KOPT-K1 (cell line): ENCODE data around the gene FLACC1.
"Not testable (repeated sequence)": the region's sequence is repeated elsewhere in the genome, so short reads cannot be mapped to it uniquely, and the experiment has no call there.

ENCODE experiments used
- H3K27ac ChIP-seq: fragments of 200-600 bp; sonication (generic); 2 replicates; pipeline ENCODE4 v1.5.1; 2016; ENCODE audit warnings: antibody characterized with exemption, mild to moderate bottlenecking, low read depth, low read length; ENCODE audit not compliant: poor library complexity, severe bottlenecking
- H3K36me3 ChIP-seq: fragments of 200-600 bp; sonication (generic); 2 replicates; pipeline ENCODE4 v1.5.1; 2017; ENCODE audit warnings: antibody characterized with exemption, mild to moderate bottlenecking, low read length, moderate library complexity; ENCODE audit not compliant: insufficient read depth
- H3K9me3 ChIP-seq: fragments of 200-600 bp; sonication (generic); 2 replicates; pipeline ENCODE4 v1.5.1; 2017; ENCODE audit warnings: antibody characterized with exemption, low read length, mild to moderate bottlenecking; ENCODE audit not compliant: insufficient read depth, poor library complexity, severe bottlenecking

Gene FLACC1, protein sequence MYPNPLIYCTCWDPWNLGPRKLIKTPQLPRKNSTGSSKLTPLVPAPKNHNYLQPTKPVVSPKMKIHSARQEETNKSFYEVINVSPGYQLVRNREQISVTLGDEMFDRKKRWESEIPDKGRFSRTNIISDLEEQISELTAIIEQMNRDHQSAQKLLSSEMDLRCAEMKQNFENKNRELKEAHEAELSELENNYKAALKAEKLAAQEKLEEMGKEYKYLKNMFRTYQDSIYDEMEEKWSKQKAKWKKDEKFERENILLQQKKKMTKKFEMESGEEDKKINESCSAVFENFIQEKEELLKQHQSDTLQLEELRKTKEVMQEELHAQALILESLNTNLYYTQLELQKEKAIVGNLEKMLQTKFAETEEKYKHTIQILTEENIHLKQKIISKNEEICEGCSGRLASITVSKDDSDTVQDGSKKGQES

DNA sequence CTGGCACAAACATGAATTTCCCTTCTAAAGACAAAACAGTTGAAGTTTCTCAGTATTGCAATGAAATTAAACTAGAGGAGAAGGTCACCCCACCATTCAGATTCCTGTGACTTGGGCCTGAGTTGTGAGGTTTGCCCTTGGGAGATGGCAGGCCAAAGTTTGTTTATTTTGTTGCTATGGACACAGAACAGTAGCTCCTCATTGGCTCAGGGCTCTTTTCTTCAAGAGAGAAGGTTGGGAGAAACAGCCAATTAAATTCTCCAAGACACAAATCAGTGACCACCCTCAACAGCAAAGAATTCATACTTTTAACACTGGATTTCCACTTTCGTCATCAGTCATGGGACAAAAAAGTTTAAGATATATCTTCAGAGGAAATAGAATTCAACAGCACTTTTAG, at the start of gene FLACC1:
Gene FLACC1, minus strand, starts transcription at position 125 of the 400 bp plus-strand sequence. CDS start 5,941 bp downstream, outside the sequence.
- no peaks in the 10 kb centered on the region for H3K9me3 ChIP-seq
- H3K36me3 ChIP-seq: no peaks in the 10 kb centered on the region
- no peak within 1 kb of the TSS for H3K27ac ChIP-seq

DNA sequence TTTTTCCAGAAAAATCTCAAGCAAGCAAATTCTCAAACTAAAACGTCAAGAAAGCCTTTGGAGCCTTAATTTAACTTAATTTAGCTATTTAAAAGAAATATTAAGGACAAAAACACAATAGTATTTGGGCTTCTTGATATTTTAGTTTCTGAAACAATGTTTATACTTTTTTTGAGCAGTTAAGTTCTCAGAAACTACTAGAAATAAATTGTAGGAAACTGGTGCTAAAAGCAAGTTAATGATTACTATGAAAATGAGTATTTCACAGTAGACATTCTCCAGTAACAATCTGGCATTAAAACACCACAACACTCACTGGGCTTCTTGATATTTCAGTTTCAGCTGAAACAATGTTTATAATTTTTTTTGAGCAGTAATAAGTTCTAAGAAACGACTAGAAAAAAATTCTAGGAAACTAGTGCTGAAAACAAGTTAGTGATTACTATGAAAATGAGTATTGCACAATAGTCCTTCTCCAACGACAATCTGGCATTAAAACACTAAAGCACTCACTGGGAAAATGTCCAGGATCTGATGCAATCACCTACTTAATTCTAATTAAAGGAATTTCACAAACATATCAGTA, 49.0 kb upstream of the FLACC1 start:
- Histone ChIP-seq H3K36me3 (no peaks in the 10 kb centered on the region), H3K9me3 (no peaks in the 10 kb centered on the region), H3K27ac (no peak overlapping the region)

DNA sequence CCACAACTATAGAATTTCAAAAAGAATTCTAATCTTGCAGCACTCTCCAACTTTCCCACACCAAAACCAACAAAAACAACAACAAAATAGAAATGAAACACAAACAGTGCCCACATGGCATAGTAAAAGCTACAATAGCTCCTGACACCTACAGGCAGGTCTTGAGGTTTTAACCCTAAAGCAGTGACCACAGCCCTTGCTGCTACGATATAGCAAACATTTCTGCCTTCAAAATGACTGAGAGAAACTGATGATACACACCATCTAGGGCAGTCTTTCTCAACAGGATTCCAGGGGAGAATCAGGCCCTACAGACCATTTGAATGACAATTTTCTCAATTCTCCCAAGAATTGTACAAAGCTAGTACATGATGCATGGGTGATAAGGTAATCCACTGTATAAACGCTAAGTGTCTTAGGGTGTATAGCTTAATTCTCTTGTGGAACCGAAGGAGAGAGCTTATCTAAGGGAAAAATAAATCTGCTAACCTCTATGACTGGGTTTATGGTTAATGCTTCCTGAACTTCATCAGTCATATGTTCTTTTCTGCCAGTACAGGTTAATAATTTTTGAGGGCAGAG, 47.6 kb upstream of the FLACC1 start:
- Histone ChIP-seq H3K36me3 (no peaks in the 10 kb centered on the region), H3K27ac (no peak overlapping the region), H3K9me3 (no peaks in the 10 kb centered on the region)

DNA sequence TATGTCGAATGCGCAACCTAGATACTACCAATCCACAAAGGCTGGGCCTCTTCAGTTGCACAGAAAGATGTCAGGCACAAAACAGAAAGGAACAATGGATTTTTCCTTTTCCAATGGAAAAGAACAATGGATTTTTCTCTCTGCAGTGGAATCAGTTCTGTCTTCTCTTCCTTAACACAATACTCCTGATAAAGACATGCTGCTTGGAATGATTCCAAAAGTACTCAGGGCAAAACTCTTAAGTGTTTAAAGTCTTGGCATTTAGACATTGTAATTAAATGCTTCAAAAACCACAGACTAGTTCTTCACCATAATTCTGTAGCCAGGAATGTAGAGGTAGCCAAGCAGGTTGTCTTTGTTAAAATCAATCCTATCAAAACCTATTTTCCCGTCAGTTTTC, 46.7 kb upstream of the FLACC1 start:
- Histone ChIP-seq H3K27ac (no peak overlapping the region), H3K9me3 (no peaks in the 10 kb centered on the region), H3K36me3 (no peaks in the 10 kb centered on the region)

DNA sequence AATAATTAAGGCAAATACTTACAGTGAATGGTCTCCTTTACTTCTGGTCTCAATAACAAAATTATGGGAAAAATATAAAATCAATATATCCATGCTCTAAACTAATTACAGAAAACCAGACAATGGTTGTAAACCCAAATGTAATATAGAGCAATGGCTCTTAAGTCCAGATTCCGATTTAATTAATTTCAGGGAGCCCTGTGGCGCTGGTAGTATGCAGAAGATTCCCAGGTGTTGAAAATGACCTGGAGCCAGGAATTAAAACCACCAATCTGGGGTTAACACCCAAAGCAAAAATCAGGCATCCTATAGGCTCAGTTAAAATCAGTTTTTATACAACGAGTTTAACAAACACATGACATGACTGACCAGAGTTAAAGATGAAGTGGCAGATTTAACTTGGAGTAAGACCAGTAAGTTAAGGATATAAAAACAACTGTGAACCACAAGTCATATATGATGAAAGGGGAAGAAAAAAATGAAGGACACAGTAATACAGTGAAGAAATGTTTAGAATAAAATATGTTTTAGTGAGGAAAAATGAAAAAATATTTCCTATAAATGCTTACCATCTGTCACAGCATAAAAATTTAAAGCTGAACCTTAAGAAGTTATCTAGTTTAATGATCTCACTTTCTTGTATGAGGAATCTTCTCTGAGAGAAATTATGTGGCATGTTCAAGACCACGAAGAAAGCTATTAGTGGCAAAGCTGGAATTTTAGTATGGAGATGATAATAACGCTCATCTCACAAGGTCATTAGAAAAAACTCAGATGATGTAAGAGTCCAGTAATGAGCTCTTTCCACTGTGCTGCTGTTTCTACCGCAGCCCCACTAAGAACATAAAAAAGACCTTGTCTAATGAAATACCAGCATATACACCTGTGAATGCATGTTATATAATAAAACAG, 45.8 kb upstream of the FLACC1 start:
- peaks cover 2% of the 10 kb centered on the region; the same call in 1 of the 2 replicates for H3K36me3 ChIP-seq
- H3K27ac ChIP-seq: no peak overlapping the region
- H3K9me3 ChIP-seq: no peaks in the 10 kb centered on the region

DNA sequence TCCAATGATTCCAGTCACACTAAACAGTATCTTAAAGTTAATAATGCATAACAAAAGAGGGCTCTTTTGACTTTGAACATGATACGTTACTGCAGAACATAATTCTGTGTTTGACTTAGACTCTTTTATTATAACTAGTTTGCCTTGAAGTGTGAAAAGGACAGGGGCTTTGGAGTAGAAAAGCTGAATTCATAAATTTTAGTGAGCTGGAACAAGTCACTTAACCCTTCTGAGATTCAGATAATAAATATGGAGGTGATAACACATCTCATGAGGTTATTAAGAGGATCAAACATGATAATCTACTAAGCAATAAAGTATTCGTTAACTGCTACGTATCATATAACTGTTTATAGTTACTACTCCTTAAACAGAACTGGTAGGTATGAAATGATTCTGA, 44.7 kb upstream of the FLACC1 start:
- Histone ChIP-seq H3K9me3 (no peaks in the 10 kb centered on the region), H3K36me3 (peaks cover 13% of the 10 kb centered on the region), H3K27ac (no peak overlapping the region)

DNA sequence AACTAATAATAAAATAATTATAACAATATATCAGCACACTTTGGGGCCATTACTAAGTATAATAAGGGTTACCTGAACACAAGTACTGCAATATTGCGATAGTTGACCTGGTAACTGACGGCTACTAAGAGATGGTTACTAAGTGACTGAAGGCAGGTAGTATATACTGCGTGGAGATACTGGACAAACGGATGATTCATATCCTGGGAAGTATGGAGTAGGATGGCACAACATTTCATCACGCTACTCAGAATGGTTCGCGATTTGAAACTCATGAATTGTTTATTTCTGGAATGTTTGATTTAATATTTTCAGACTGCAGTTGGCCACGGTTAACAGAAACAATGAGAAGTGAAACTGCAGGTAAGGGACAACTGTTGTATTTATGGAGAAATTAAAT, 39.5 kb upstream of the FLACC1 start:
- peaks cover 45% of the 10 kb centered on the region for H3K36me3 ChIP-seq
- no peaks in the 10 kb centered on the region for H3K9me3 ChIP-seq
- no peak overlapping the region for H3K27ac ChIP-seq

DNA sequence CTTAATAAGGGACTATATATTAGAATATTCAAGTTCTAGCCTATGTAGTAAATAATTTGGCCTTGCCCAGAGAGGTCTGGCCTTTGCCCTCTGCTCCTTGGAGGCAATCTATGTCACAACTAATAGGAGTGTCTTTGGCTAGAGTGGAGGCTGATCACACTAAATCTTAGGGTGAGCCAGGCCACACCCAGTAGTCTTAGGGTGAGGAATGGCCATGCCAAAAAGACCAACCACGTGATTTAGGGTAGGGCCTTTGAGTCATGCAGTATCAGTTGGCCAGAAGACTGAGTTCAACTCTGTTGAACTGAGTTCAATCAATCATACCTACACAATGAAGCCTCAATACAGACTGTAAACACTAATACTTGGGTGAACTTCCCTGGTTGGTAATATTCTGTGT, 26.0 kb upstream of the FLACC1 start:
- peaks cover 51% of the 10 kb centered on the region for H3K36me3 ChIP-seq
- no peak overlapping the region for H3K27ac ChIP-seq
- H3K9me3 ChIP-seq: peaks cover 13% of the 10 kb centered on the region

DNA sequence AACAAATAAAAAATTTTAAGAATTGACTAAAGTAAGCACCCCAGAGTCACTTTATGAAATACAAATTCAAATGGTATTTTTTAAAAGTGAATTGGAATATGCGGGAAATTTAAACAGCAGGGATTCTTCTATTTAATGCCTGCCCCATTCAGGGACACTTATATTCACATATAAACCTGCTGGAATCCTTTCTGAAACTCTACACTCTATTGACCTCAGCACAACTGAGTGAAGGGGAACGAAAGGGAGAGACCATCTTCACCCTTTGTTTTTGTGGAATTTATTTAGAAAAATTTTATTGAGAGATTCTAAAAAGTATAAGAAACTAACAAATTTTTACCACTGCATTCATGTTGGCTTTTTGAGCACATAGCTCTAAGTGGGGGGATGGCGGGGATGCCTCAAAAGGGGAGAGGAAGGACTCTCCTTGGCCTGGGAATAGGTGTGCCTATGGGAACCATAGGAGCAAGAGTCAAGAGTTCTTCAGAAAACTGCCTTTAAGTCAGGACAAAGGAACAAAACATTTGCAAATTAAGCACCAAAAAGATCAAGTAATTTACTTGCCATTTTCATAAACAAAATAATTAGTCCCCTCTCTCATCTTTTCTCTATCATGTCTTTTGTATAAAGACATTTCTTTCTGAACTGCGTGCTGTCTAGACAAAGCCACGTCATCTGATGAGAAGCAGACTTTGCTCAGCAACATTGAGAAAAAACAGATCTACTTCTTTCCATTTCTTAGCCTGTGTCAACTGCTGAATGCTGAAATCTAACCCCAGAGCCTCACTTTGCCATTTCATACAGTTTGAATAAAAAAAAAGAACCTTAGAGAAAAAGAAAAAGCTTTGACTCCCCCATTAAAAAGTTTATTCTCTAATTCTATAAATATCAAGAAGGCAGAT, 21.6 kb upstream of the FLACC1 start:
- Histone ChIP-seq H3K36me3 (peaks cover 16% of the 10 kb centered on the region), H3K9me3 (peaks cover 13% of the 10 kb centered on the region), H3K27ac (no peak overlapping the region)

DNA sequence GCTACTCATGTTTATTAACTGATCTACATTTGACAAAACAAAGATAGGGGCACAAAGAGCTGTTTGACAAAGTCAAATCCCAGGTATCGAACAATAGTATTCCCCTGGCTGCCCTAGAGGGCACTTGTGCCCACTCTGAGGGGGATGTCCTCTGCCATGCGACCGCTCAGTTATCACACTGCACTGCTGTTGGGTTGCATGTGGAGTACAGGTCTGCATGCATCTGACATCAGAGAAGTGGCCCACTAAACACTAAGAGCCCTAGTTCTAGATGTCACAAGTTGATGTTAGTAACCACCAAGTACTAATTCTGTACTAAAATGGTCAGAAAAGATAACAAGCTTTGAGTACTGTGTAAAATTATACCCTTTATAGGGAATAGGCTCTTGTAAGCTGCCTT, 20.1 kb upstream of the FLACC1 start:
- peaks cover 13% of the 10 kb centered on the region for H3K9me3 ChIP-seq
- no peak overlapping the region for H3K27ac ChIP-seq
- H3K36me3 ChIP-seq: peaks cover 13% of the 10 kb centered on the region

DNA sequence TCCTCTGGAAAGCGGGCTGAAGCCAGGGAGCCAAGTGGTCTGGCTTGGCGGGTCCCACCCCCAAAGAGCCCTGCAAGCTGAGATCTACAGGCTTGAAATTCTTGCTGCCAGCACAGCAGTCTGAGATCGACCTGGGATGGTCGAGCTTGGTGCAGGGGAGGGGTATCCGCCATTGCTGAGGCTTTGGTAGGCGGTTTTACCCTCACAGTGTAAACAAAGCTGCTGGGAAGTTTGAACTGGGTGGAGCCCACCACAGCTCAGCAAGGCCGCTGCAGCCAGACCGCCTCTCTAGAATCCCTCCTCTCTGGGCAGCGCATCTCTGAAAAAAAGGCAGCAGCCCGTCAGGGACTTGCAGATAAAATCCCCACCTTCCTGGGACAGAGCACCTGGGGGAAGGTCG, 12.6 kb upstream of the FLACC1 start:
- Histone ChIP-seq H3K9me3 (peaks cover 36% of the 10 kb centered on the region), H3K36me3 (no peaks in the 10 kb centered on the region; the same call in 1 of the 2 replicates)

DNA sequence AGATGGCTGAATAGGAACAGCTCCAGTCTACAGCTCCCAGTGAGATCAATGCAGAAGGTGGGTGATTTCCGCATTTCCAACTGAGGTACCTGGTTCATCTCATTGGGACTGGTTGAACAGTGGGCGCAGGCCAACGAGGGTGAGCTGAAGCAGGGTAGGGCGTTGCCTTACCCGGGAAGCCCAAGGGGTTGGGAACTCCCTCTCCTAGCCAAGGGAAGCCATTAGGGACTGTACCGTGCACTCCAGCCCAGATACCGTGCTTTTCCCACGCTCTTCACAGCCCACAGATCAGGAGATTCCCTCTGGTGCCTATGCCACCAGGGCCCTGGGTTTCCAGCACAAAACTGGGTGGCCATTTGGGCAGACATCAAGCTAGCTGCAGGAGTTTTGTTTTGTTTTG, 12.2 kb upstream of the FLACC1 start:
- H3K9me3 ChIP-seq: peaks cover 36% of the 10 kb centered on the region
- not testable (repeated sequence) for H3K27ac ChIP-seq, H3K36me3 ChIP-seq

More for the DNA sequence above, 12.6 kb upstream of the FLACC1 start:
- no peak overlapping the region for H3K27ac ChIP-seq

DNA sequence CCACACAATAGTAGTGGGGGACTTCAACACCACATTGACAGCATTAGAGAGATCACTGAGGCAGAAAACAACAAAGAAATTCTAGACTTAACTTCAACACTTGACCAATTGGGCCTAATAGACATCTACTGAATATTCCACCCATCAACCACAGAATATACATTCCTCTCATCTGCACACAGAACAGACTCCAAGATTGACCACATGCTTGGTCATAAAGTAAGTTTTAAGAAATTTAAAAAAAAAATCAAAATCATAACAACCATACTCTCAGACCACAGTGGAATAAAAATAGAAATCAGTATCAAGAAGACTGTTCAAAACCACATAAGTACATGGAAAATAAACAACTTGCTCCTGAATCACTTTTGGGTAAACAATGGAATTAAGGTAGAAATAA, 9.0 kb upstream of the FLACC1 start:
- Histone ChIP-seq H3K36me3 (peaks cover 5% of the 10 kb centered on the region; the same call in 1 of the 2 replicates), H3K9me3 (peaks cover 49% of the 10 kb centered on the region), H3K27ac (no peak overlapping the region)
